HFFc6 (cell line): ENCODE measurements around the gene RRAGD. TPM values are rescaled to one million over a fixed set of nuclear protein-coding genes. Genes with fewer than 3 reads are reported as not detected.

Experiments
- DNase-seq: peaks from one replicate; pipeline ENCODE4 v3.0.0-alpha.2; 2018
- H3K27ac Mint-ChIP-seq: 2 replicates; pipeline ENCODE4 v1.8.0; 2020; ENCODE audit warnings: mild to moderate bottlenecking, mixed read lengths
- H3K27me3 Mint-ChIP-seq: 2 replicates; pipeline ENCODE4 v1.8.0; 2021; ENCODE audit warnings: mild to moderate bottlenecking, moderate library complexity, mixed read lengths; ENCODE audit not compliant: insufficient read depth
- H3K36me3 Mint-ChIP-seq: 2 replicates; pipeline ENCODE4 v1.8.0; 2021; ENCODE audit warnings: low read depth, mixed read lengths
- H3K4me1 Mint-ChIP-seq: 2 replicates; pipeline ENCODE4 v1.8.0; 2020; ENCODE audit warnings: low read depth, mixed read lengths
- H3K4me3 Mint-ChIP-seq: 2 replicates; pipeline ENCODE4 v1.8.0; 2020; ENCODE audit warnings: mild to moderate bottlenecking, moderate library complexity, mixed read lengths
- H3K9me3 Mint-ChIP-seq: 2 replicates; pipeline ENCODE4 v1.8.0; 2020; ENCODE audit warnings: mild to moderate bottlenecking, mixed read lengths
- CTCF ChIP-seq: fragments of 200-600 bp; sonication (generic); IDR thresholded peaks from 2 replicates; pipeline ENCODE4 v1.5.0; 2021; ENCODE audit warnings: antibody characterized with exemption, mild to moderate bottlenecking
- total RNA-seq, 6 experiments: library from RNA; stranded (reverse); fragmentation: NEBNext Ultra II Directional; extraction: Animal tissue kit (Norgen Biotek cat#: 25700); gene quantifications; 2 replicates in 1 of 6; 3 replicates in 5 of 6; pipeline ENCODE4 v1.2.3, GENCODE V29; 2021

Gene RRAGD
- total RNA-seq, 6 experiments from 2014 or later: not detected

- H3K27me3 Mint-ChIP-seq: peaks cover 15% of the 10 kb centered on the region
- H3K4me1 Mint-ChIP-seq: peaks cover 21% of the 10 kb centered on the region
- TF ChIP-seq CTCF: no peak
- H3K27ac Mint-ChIP-seq: no peak overlapping the region
- H3K9me3 Mint-ChIP-seq: no peaks in the 10 kb centered on the region
- H3K4me3 Mint-ChIP-seq: no peak overlapping the region
- DNase-seq: no peak
- no peaks in the 10 kb centered on the region for H3K36me3 Mint-ChIP-seq
Observed at GRCh38 chr6:89364586-89364985, 47.5 kb downstream of the RRAGD start.

GRCh38 chr6:89361171-89361570 is 50.9 kb downstream of the RRAGD start:
- Mint-ChIP-seq H3K9me3 (no peaks in the 10 kb centered on the region), H3K4me1 (peaks cover 20% of the 10 kb centered on the region), H3K36me3 (no peaks in the 10 kb centered on the region), H3K27ac (no peak overlapping the region), H3K4me3 (no peak overlapping the region), H3K27me3 (peaks cover 17% of the 10 kb centered on the region)
- DNase-seq: no peak
- no peak for TF ChIP-seq CTCF

GRCh38 chr6:89360415-89360999 is 51.6 kb downstream of the RRAGD start:
- Mint-ChIP-seq H3K4me3 (peak overlapping the region; percentile 16; the same call in 1 of the 2 replicates), H3K27me3 (peaks cover 17% of the 10 kb centered on the region), H3K9me3 (no peaks in the 10 kb centered on the region), H3K27ac (no peak overlapping the region; the same call in 1 of the 2 replicates), H3K4me1 (peaks cover 20% of the 10 kb centered on the region), H3K36me3 (no peaks in the 10 kb centered on the region)
- TF ChIP-seq CTCF: no peak
- peak; percentile 68 for DNase-seq

GRCh38 chr6:89359561-89359960 is 52.5 kb downstream of the RRAGD start:
- peaks cover 20% of the 10 kb centered on the region for H3K4me1 Mint-ChIP-seq
- H3K27me3 Mint-ChIP-seq: peaks cover 17% of the 10 kb centered on the region
- H3K4me3 Mint-ChIP-seq: no peak overlapping the region
- TF ChIP-seq CTCF: no peak
- no peaks in the 10 kb centered on the region for H3K9me3 Mint-ChIP-seq
- no peak overlapping the region for H3K27ac Mint-ChIP-seq
- DNase-seq: no peak
- H3K36me3 Mint-ChIP-seq: no peaks in the 10 kb centered on the region

GRCh38 chr6:89357390-89357789 is 54.7 kb downstream of the RRAGD start:
- Mint-ChIP-seq H3K27ac (no peak overlapping the region), H3K9me3 (no peaks in the 10 kb centered on the region), H3K36me3 (no peaks in the 10 kb centered on the region), H3K4me1 (peaks cover 29% of the 10 kb centered on the region), H3K27me3 (peaks cover 4% of the 10 kb centered on the region), H3K4me3 (peak overlapping the region; percentile 71; the same call in 1 of the 2 replicates)
- no peak for TF ChIP-seq CTCF
- DNase-seq: no peak
